Osteoblast (primary cell): ENCODE data around the gene ALLC. TPM values are rescaled to one million over a fixed set of nuclear protein-coding genes. Genes with fewer than 3 reads are reported as not detected.

Experiments used
- DNase-seq: peaks from one replicate; pipeline ENCODE4 v3.0.0; 2011; ENCODE audit warnings: low spot score, mixed read lengths; ENCODE audit not compliant: insufficient read length; ENCODE audit errors: missing footprints
- H2AFZ ChIP-seq: 2 replicates; pipeline ENCODE4 v1.6.0; 2011; ENCODE audit warnings: mild to moderate bottlenecking, low read length
- H3K27ac ChIP-seq: 2 replicates; pipeline ENCODE4 v1.5.1; 2011; ENCODE audit warnings: mild to moderate bottlenecking, low read depth, low read length, moderate library complexity
- H3K27me3 ChIP-seq: 2 replicates; pipeline ENCODE4 v1.6.0; 2012; ENCODE audit warnings: mild to moderate bottlenecking, control low read depth, inconsistent platforms, low read length, moderate library complexity; ENCODE audit not compliant: insufficient read depth
- H3K36me3 ChIP-seq: 2 replicates; pipeline ENCODE4 v1.5.1; 2011; ENCODE audit warnings: mild to moderate bottlenecking, low read length, control low read depth, moderate library complexity; ENCODE audit not compliant: insufficient read depth
- H3K4me1 ChIP-seq: 2 replicates; pipeline ENCODE4 v1.5.1; 2011; ENCODE audit warnings: mild to moderate bottlenecking, low read length, control low read depth, moderate library complexity; ENCODE audit not compliant: insufficient read depth
- H3K4me2 ChIP-seq: 2 replicates; pipeline ENCODE4 v1.6.0; 2011; ENCODE audit warnings: mild to moderate bottlenecking, low read length; ENCODE audit not compliant: insufficient read depth
- H3K4me3 ChIP-seq: fragments of 200-600 bp; sonication (generic); 3 replicates; pipeline ENCODE4 v1.5.1; 2012; ENCODE audit warnings: mild to moderate bottlenecking, low read length, inconsistent platforms; ENCODE audit not compliant: insufficient read depth
- H3K79me2 ChIP-seq: 2 replicates; pipeline ENCODE4 v1.6.0; 2012; ENCODE audit warnings: mild to moderate bottlenecking, low read length, control low read depth, inconsistent platforms; ENCODE audit not compliant: insufficient read depth
- H3K9me3 ChIP-seq: 2 replicates; pipeline ENCODE4 v1.5.1; 2011; ENCODE audit warnings: low read depth, low read length, control low read depth
- H4K20me1 ChIP-seq: 2 replicates; pipeline ENCODE4 v1.6.0; 2012; ENCODE audit warnings: mild to moderate bottlenecking, low read length, control low read depth; ENCODE audit not compliant: insufficient read depth
- CTCF ChIP-seq: IDR thresholded peaks from 2 replicates; pipeline ENCODE4 v1.5.1; 2011; ENCODE audit warnings: mild to moderate bottlenecking, low read depth, low read length, moderate library complexity; ENCODE audit errors: extremely low read depth
- total RNA-seq: library from RNA; depleted of rRNA; stranded (reverse); fragments of >200 nt; gene quantifications from 2 replicates; pipeline ENCODE4 v1.2.3, GENCODE V29; 2012

ALLC gene
- total RNA-seq, 1 donor = not detected

GRCh38 chr2:3706892-3707291, 48.9 kb downstream of the ALLC start:
- Histone ChIP-seq H3K4me1 (no peaks in the 10 kb centered on the region), H4K20me1 (no peaks in the 10 kb centered on the region), H3K79me2 (no peaks in the 10 kb centered on the region), H3K36me3 (no peaks in the 10 kb centered on the region), H3K27me3 (peaks cover 4% of the 10 kb centered on the region), H3K27ac (no peak overlapping the region), H3K4me3 (no peak overlapping the region), H2AFZ (no peak overlapping the region), H3K4me2 (no peak overlapping the region), H3K9me3 (no peaks in the 10 kb centered on the region)
- no peak for DNase-seq
- TF ChIP-seq CTCF = no peak

- Histone ChIP-seq H3K27ac (no peak overlapping the region), H3K36me3 (no peaks in the 10 kb centered on the region), H3K27me3 (no peaks in the 10 kb centered on the region), H3K9me3 (no peaks in the 10 kb centered on the region), H4K20me1 (no peaks in the 10 kb centered on the region), H3K4me1 (no peaks in the 10 kb centered on the region), H3K79me2 (no peaks in the 10 kb centered on the region), H3K4me3 (no peak overlapping the region), H3K4me2 (no peak overlapping the region), H2AFZ (no peak overlapping the region)
- DNase-seq = no peak
- TF ChIP-seq CTCF = no peak
These were observed 50.6 kb downstream of the ALLC start for GRCh38 chr2:3708576-3708975.

- Histone ChIP-seq H2AFZ (no peak overlapping the region), H3K36me3 (no peaks in the 10 kb centered on the region), H3K4me1 (no peaks in the 10 kb centered on the region), H3K4me2 (no peak overlapping the region), H3K79me2 (no peaks in the 10 kb centered on the region), H3K9me3 (no peaks in the 10 kb centered on the region), H3K27ac (no peak overlapping the region), H3K4me3 (no peak overlapping the region), H4K20me1 (no peaks in the 10 kb centered on the region), H3K27me3 (no peaks in the 10 kb centered on the region)
- DNase-seq = no peak
- TF ChIP-seq CTCF = no peak
These were observed 51.2 kb downstream of the ALLC start for GRCh38 chr2:3709225-3709624.

- Histone ChIP-seq H4K20me1 (no peaks in the 10 kb centered on the region), H2AFZ (no peak overlapping the region), H3K4me3 (no peak overlapping the region), H3K4me1 (no peaks in the 10 kb centered on the region), H3K27ac (no peak overlapping the region), H3K79me2 (no peaks in the 10 kb centered on the region), H3K9me3 (no peaks in the 10 kb centered on the region), H3K4me2 (no peak overlapping the region), H3K27me3 (no peaks in the 10 kb centered on the region), H3K36me3 (no peaks in the 10 kb centered on the region)
- no peak for TF ChIP-seq CTCF
- no peak for DNase-seq
These were observed 54.4 kb downstream of the ALLC start for GRCh38 chr2:3712424-3712823.
